ENCODE data around the gene SERTAD3.

The SERTAD3 gene

GRCh38 chr19:40425450-40426287 is 18.5 kb downstream of the SERTAD3 start, which contains the start of gene SERTAD1:
TSS of gene SERTAD1 (minus strand) at chr19:40425992. CDS start at chr19:40423546, 2,446 bp downstream.
- peak; percentile 100 for DNase-seq (ENCODE audit: low read depth in 2 of 2, low spot score in 1 of 2)

GRCh38 chr19:40424637-40425449 is 19.3 kb downstream of the SERTAD3 start:
- no peak for DNase-seq (ENCODE audit: low read depth in 2 of 2, low spot score in 1 of 2)

- DNase-seq (ENCODE audit: low read depth in 2 of 2, low spot score in 1 of 2) = no peak
Observed at GRCh38 chr19:40423938-40424337, 20.2 kb downstream of the SERTAD3 start.

- no peak for DNase-seq (ENCODE audit: low read depth in 2 of 2, low spot score in 1 of 2)
Observed at GRCh38 chr19:40422748-40423566, 21.2 kb downstream of the SERTAD3 start.

GRCh38 chr19:40421993-40422747 is 22.0 kb downstream of the SERTAD3 start:
- no peak for DNase-seq (ENCODE audit: low read depth in 2 of 2, low spot score in 1 of 2)

GRCh38 chr19:40420766-40421765 is 23.1 kb downstream of the SERTAD3 start:
- DNase-seq (ENCODE audit: low read depth in 2 of 2, low spot score in 1 of 2) = peak in 1 of 2 donors; percentile 41

GRCh38 chr19:40420451-40420765 is 23.7 kb downstream of the SERTAD3 start:
- DNase-seq (ENCODE audit: low read depth in 2 of 2, low spot score in 1 of 2) = no peak

GRCh38 chr19:40419780-40420179 is 24.4 kb downstream of the SERTAD3 start:
- no peak for DNase-seq (ENCODE audit: low read depth in 2 of 2, low spot score in 1 of 2)

GRCh38 chr19:40419066-40419612 is 25.0 kb downstream of the SERTAD3 start:
- DNase-seq (ENCODE audit: low read depth in 2 of 2, low spot score in 1 of 2) = no peak

GRCh38 chr19:40418040-40418439 is 26.1 kb downstream of the SERTAD3 start:
- DNase-seq (ENCODE audit: low read depth in 2 of 2, low spot score in 1 of 2) = no peak

- no peak for DNase-seq (ENCODE audit: low read depth in 2 of 2, low spot score in 1 of 2)
Observed at GRCh38 chr19:40417643-40417981, 26.5 kb downstream of the SERTAD3 start.

- no peak for DNase-seq (ENCODE audit: low read depth in 2 of 2, low spot score in 1 of 2)
Observed at GRCh38 chr19:40416918-40417642, 27.1 kb downstream of the SERTAD3 start.

- no peak for DNase-seq (ENCODE audit: low read depth in 2 of 2, low spot score in 1 of 2)
Observed at GRCh38 chr19:40415768-40416167, 28.4 kb downstream of the SERTAD3 start.

GRCh38 chr19:40414542-40415535 is 29.3 kb downstream of the SERTAD3 start:
- DNase-seq (ENCODE audit: low read depth in 2 of 2, low spot score in 1 of 2) = no peak

GRCh38 chr19:40413291-40413845 is 30.8 kb downstream of the SERTAD3 start, which contains the start of gene PRX:
TSS of gene PRX (minus strand) at chr19:40413378. CDS start at chr19:40407932, 5,446 bp downstream.
- no peak for DNase-seq (ENCODE audit: low read depth in 2 of 2, low spot score in 1 of 2)

- DNase-seq (ENCODE audit: low read depth in 2 of 2, low spot score in 1 of 2) = no peak
Observed at GRCh38 chr19:40412866-40413265, 31.3 kb downstream of the SERTAD3 start.

GRCh38 chr19:40411958-40412499 is 32.1 kb downstream of the SERTAD3 start:
- no peak for DNase-seq (ENCODE audit: low read depth in 2 of 2, low spot score in 1 of 2)

All from stimulated activated CD8-positive, alpha-beta memory T cell treated with anti-CD3 and anti-CD28 coated beads, Interleukin-4, amount 100 ng/mL, for 1 hour (primary cell).